ENCODE results near the gene JAKMIP2.

DNA sequence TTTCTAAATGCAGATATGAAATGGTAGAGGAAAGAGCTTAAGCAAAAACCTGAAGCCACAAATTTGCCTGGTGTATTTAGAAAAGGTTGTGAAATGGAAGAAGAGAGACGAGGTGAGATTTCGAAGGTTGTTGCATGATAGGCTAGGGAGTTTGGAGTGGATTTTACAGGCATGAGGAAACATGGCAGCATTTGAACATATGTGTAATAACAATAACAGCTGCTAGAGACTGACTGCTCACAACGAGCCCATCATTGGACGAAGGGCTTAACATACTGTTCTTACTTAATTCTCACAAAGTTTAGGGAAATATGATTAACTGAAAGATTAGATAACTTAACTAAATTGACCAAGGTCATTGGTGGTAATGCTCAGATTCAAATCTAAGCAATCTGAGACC lies 108.1 kb downstream of the JAKMIP2 start:
- TF ChIP-seq, protein P1, sequence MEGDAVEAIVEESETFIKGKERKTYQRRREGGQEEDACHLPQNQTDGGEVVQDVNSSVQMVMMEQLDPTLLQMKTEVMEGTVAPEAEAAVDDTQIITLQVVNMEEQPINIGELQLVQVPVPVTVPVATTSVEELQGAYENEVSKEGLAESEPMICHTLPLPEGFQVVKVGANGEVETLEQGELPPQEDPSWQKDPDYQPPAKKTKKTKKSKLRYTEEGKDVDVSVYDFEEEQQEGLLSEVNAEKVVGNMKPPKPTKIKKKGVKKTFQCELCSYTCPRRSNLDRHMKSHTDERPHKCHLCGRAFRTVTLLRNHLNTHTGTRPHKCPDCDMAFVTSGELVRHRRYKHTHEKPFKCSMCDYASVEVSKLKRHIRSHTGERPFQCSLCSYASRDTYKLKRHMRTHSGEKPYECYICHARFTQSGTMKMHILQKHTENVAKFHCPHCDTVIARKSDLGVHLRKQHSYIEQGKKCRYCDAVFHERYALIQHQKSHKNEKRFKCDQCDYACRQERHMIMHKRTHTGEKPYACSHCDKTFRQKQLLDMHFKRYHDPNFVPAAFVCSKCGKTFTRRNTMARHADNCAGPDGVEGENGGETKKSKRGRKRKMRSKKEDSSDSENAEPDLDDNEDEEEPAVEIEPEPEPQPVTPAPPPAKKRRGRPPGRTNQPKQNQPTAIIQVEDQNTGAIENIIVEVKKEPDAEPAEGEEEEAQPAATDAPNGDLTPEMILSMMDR (conservative IDR thresholded peaks at IDR 0.05), result no peak
- no peak for TF ChIP-seq EZH2 (IDR thresholded peaks at IDR 0.05; ENCODE audit: low read depth)
